ENCODE data around the gene SLC33A1.

SLC33A1 gene

DNA sequence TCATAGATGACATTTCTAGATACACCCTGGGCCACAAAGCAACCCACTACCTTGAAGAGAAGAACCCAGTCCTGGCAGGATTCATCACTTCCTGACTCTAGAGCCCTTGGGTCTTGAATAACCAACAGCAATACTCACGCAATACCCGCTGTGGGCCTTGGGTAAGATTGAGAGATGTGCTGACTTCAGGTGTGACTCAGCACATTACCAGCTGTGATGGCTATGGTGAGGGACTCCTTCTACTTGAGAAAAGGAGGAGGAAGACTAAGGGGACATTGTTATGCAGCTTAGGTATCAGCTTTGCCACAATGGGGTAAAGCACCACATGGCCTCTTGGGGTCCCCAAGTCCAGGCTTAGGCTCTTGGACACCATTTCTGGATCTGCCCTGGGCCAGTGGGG, 63.0 kb downstream of the SLC33A1 start:
- no peaks in the 10 kb centered on the region for H3K36me3 ChIP-seq (replicated peaks)

DNA sequence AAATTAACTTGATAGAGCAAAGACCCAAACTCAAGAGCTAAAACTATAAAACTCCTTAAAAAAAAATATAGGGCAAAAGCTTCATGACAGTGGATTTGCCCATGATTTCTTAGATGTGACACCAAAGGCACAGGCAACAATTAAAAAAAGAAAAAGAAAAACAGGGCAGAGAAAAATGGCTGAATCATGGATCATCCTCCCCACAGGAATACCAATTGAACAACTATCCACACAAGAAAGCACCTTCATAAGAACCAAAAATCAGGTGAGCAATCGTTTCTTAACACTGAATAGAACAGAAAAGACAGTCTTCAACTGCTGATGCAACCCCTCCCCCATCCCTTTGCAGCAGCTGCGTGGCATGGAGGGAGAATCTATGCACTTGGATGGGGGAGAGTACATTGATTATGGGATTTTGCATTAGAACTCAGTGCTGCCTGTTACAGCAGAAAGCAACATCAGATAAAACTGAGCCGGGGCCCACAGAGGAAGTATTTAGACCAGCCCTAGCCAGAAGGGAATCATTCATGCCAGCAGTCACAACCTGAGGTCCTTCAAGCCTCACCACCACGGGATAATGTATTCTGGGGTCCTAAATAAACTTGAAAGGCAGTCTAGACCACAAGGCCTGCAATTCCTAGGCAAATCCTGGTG, 63.8 kb downstream of the SLC33A1 start:
- H3K4me3 ChIP-seq (ENCODE audit: low read depth, low read length) = no peak overlapping the region
- H3K27ac ChIP-seq = no peak overlapping the region
- TF ChIP-seq, protein P1, sequence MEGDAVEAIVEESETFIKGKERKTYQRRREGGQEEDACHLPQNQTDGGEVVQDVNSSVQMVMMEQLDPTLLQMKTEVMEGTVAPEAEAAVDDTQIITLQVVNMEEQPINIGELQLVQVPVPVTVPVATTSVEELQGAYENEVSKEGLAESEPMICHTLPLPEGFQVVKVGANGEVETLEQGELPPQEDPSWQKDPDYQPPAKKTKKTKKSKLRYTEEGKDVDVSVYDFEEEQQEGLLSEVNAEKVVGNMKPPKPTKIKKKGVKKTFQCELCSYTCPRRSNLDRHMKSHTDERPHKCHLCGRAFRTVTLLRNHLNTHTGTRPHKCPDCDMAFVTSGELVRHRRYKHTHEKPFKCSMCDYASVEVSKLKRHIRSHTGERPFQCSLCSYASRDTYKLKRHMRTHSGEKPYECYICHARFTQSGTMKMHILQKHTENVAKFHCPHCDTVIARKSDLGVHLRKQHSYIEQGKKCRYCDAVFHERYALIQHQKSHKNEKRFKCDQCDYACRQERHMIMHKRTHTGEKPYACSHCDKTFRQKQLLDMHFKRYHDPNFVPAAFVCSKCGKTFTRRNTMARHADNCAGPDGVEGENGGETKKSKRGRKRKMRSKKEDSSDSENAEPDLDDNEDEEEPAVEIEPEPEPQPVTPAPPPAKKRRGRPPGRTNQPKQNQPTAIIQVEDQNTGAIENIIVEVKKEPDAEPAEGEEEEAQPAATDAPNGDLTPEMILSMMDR (IDR thresholded peaks at IDR 0.05; ENCODE audit: low read depth, low read length, missing control alignments) = no peak
- no peaks in the 10 kb centered on the region for H3K36me3 ChIP-seq (replicated peaks)
- no peaks in the 10 kb centered on the region for H3K27me3 ChIP-seq (replicated peaks)
- in situ Hi-C loops (cut with HindIII; ENCODE audit: low pct_ligation_motif_present, low sequenced_read_pairs) = no loop called here
- no peak for DNase-seq

More for the DNA sequence above, 63.0 kb downstream of the SLC33A1 start:
- TF ChIP-seq, protein P1 (IDR thresholded peaks at IDR 0.05; ENCODE audit: low read depth, low read length, missing control alignments) = no peak
- DNase-seq = no peak
- Histone ChIP-seq H3K27me3 (replicated peaks) (no peaks in the 10 kb centered on the region), H3K4me3 (ENCODE audit: low read depth, low read length) (no peak overlapping the region), H3K27ac (no peak overlapping the region)
- in situ Hi-C loops (cut with HindIII; ENCODE audit: low pct_ligation_motif_present, low sequenced_read_pairs) = no loop called here

DNA sequence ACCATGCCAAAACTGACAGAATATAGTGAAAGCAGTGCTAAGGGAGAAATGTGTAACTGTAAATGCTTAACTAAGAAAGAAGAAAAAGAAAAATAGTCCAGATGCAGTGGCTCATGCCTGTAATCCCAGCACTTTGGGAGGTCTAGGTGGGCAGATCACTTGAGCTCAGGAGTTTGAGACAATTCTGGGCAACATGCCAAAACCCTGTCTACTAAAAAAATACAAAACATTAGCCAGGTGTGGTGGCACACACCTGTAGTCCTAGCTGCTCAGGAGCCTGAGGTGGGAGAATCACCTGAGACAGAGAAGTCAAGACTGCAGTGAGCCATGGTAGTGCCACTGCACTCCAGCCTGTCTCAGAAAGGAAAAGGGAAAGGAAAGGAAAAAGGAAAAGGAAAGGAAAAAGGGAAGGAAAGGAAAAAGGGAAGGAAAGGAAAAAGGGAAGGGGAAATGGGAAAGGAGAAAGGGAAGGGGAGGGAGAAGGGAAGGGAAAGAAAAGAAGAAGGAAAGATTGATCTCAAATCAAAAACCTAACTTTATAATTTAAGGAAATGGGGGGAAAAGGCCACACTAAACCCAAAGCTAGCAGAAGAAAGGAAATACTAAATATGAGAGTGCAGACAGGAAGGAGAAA, 68.4 kb downstream of the SLC33A1 start:
- Histone ChIP-seq H3K27ac (no peak overlapping the region), H3K36me3 (replicated peaks) (no peaks in the 10 kb centered on the region), H3K27me3 (replicated peaks) (no peaks in the 10 kb centered on the region), H3K4me3 (ENCODE audit: low read depth, low read length) (no peak overlapping the region)
- DNase-seq = no peak
- TF ChIP-seq, protein P1 (IDR thresholded peaks at IDR 0.05; ENCODE audit: low read depth, low read length, missing control alignments) = no peak
- in situ Hi-C loops (cut with HindIII; ENCODE audit: low pct_ligation_motif_present, low sequenced_read_pairs) = no loop called here

DNA sequence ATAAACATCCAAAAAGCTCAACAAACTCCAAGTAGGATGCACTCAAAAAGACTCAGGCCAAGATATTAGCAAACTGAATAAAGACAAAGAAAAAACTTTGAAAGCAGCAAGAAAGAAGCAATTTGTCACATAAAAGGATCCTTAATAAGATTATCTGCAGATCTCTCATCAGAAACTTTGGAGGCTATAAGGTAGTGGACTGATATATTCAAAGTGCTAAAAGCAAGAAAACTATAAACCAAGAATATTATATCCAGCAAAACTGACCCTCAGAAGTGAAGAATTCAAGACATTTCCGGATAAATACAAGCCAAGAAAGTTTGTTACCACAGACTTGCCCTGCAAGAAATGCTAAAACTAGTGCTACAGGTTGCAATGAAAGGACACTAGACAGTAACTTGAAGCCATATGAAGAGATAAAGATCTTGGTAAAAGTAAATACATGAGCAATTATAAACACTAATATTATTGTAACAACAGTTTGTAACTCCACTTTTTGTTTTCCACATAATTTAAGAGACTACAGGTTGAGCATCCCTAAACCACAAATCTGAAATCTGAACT, 71.8 kb downstream of the SLC33A1 start:
- TF ChIP-seq, protein P1 (IDR thresholded peaks at IDR 0.05; ENCODE audit: low read depth, low read length, missing control alignments) = no peak
- H3K36me3 ChIP-seq (replicated peaks) = no peaks in the 10 kb centered on the region
- in situ Hi-C loops (cut with HindIII; ENCODE audit: low pct_ligation_motif_present, low sequenced_read_pairs) = no loop called here
- no peak overlapping the region for H3K4me3 ChIP-seq (ENCODE audit: low read depth, low read length)
- H3K27me3 ChIP-seq (replicated peaks) = no peaks in the 10 kb centered on the region
- H3K27ac ChIP-seq = no peak overlapping the region
- no peak for DNase-seq

DNA sequence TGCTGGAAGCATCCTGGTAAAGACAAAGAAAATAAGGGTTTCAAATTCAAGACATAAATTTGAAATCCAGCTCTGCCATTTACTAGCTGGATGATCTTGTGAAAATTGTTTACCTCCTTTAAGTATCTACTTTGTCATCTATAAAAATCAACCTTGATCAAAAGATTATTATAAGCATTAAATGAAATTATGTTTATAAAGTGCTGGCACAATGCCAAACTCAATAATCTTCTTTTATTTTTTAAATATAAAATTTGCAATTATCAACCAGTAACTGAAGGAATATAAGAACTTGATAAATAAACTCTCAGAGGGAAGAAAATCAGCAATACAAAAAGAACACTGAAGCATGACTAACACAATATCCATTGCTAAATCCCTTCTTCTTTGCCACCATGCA, 73.9 kb downstream of the SLC33A1 start:
- DNase-seq = no peak
- no peaks in the 10 kb centered on the region for H3K27me3 ChIP-seq (replicated peaks)
- TF ChIP-seq, protein P1 (IDR thresholded peaks at IDR 0.05; ENCODE audit: low read depth, low read length, missing control alignments) = no peak
- H3K27ac ChIP-seq = no peak overlapping the region
- H3K4me3 ChIP-seq (ENCODE audit: low read depth, low read length) = no peak overlapping the region
- H3K36me3 ChIP-seq (replicated peaks) = no peaks in the 10 kb centered on the region
- in situ Hi-C loops (cut with HindIII; ENCODE audit: low pct_ligation_motif_present, low sequenced_read_pairs) = no loop called here
